HEK293 (cell line): ENCODE measurements around the gene STX4.

ENCODE experiments used
- CTCF ChIP-seq: fragments of 450-650 bp; formaldehyde crosslinking; IDR thresholded peaks from 2 replicates; pipeline ENCODE4 v1.5.1; 2016; ENCODE audit warnings: missing biosample characterization, missing genetic modification characterization
- SCRT1 ChIP-seq: fragments of 450-650 bp; formaldehyde crosslinking; IDR thresholded peaks from 2 replicates; pipeline ENCODE4 v1.5.1; 2016; ENCODE audit warnings: missing biosample characterization, missing genetic modification characterization, borderline replicate concordance
- ZBTB7A ChIP-seq: fragments of 450-650 bp; formaldehyde crosslinking; IDR thresholded peaks from 2 replicates; pipeline ENCODE4 v1.5.1; 2016; ENCODE audit warnings: low read depth, missing biosample characterization, missing genetic modification characterization

- TF ChIP-seq SCRT1 (tag by site-specific recombination) (no peak), CTCF (no peak), ZBTB7A (tag by site-specific recombination) (no peak)
These were observed 4.1 kb upstream of the STX4 start for GRCh38 chr16:31029272-31029671.
